Measurements from ENCODE around the gene CST9.

DNA sequence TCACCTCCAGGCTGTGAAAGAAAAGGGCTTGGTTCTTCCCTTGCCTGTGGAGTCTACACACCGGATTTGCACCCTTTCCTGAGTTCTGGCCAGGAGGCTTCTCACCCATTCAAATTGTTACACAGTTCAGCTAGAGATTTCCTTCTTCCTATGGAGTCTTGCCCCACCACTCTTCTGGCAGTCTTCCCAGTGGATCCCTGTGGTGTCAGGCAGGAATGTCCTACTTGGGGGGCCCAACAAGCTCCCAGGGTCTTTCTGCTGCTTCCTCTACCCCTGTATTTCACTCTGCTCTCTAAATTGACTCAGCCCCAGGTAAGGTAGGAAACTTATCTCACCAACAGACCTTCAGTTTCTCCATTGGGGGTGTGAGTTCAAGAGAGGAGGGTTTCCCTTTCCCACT, 23.4 kb downstream of the CST9 start:
- TF ChIP-seq, protein P1, sequence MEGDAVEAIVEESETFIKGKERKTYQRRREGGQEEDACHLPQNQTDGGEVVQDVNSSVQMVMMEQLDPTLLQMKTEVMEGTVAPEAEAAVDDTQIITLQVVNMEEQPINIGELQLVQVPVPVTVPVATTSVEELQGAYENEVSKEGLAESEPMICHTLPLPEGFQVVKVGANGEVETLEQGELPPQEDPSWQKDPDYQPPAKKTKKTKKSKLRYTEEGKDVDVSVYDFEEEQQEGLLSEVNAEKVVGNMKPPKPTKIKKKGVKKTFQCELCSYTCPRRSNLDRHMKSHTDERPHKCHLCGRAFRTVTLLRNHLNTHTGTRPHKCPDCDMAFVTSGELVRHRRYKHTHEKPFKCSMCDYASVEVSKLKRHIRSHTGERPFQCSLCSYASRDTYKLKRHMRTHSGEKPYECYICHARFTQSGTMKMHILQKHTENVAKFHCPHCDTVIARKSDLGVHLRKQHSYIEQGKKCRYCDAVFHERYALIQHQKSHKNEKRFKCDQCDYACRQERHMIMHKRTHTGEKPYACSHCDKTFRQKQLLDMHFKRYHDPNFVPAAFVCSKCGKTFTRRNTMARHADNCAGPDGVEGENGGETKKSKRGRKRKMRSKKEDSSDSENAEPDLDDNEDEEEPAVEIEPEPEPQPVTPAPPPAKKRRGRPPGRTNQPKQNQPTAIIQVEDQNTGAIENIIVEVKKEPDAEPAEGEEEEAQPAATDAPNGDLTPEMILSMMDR (IDR thresholded peaks at IDR 0.05), result no peak
- TF ChIP-seq POLR2A (IDR thresholded peaks at IDR 0.05; ENCODE audit: low read depth), result no peak
- TF ChIP-seq EP300 (IDR thresholded peaks at IDR 0.05), result no peak

All from esophagus muscularis mucosa (tissue), 4 donors.